ENCODE data around the gene NXPH4. TPM values are rescaled to one million over a fixed set of nuclear protein-coding genes. Genes with fewer than 3 reads are reported as not detected.

The NXPH4 gene
- total RNA-seq, 4 donors from 2014 or later, result 18.4 to 21.3 (median 19.9) TPM

DNA sequence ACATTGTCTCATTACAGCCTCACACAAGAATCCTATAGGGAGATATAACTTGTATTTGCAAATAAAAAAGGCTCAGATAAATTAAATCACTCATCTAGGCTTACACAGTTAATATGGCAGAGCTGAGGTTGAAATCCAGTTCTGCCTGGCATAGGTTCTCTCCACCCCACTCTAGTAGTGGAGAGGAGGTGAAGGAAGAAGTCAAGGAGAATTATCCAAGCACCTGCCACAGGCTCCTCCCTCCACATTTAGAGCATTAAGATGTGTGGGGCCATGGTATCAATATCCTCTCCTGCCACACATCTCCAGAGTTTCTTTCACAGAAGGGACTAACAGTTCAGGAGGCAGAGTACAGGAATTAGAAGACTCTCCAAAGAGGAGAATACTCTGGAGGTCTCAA lies 56.9 kb downstream of the NXPH4 start:
- TF ChIP-seq POLR2A (IDR thresholded peaks at IDR 0.05), result no peak
- TF ChIP-seq, protein P1, sequence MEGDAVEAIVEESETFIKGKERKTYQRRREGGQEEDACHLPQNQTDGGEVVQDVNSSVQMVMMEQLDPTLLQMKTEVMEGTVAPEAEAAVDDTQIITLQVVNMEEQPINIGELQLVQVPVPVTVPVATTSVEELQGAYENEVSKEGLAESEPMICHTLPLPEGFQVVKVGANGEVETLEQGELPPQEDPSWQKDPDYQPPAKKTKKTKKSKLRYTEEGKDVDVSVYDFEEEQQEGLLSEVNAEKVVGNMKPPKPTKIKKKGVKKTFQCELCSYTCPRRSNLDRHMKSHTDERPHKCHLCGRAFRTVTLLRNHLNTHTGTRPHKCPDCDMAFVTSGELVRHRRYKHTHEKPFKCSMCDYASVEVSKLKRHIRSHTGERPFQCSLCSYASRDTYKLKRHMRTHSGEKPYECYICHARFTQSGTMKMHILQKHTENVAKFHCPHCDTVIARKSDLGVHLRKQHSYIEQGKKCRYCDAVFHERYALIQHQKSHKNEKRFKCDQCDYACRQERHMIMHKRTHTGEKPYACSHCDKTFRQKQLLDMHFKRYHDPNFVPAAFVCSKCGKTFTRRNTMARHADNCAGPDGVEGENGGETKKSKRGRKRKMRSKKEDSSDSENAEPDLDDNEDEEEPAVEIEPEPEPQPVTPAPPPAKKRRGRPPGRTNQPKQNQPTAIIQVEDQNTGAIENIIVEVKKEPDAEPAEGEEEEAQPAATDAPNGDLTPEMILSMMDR (IDR thresholded peaks at IDR 0.05), result no peak
- intact Hi-C loops (cut with DNase I; ENCODE audit: low total_unique reads), result no loop called here
- H3K4me3 ChIP-seq (ENCODE audit: low read depth, poor library complexity, severe bottlenecking), result no peak overlapping the region
- DNase-seq (ENCODE audit: low spot score in 2 of 2), result no peak

MicroRNA genes within 50 kb of the gene (microRNA counts, 767-probe panel; counts per million panel counts)
- 0 to 358 counts per million in 2 donors for microRNA hsa-miR-1228-3p

Small RNAs within 50 kb of the gene (microRNA-seq; reads per million reads assigned to microRNA genes)
- 0.57 to 0.68 reads per million in 2 donors for gene MIR1228 (ENCODE audit: borderline number of aligned reads in 1 of 2, borderline replicate concordance in 2 of 2)

Other genes starting within 250 kb of the NXPH4 start
- 1 to 10 TPM; 5.2 to 6.1 (median 6.1) TPM for gene ZBTB39, start 210.2 kb upstream of the NXPH4 start, total RNA-seq
- under 1 TPM in 1 of 4 donors, not detected in 3; 0.46 TPM for gene TAC3, start 200.3 kb upstream of the NXPH4 start, total RNA-seq
- gene MYO1A, start 166.7 kb upstream of the NXPH4 start, total RNA-seq, result 1 to 10 TPM in 1 of 4 donors, under 1 TPM in 2, not detected in 1; 0.30 to 2.0 (median 0.39) TPM
- gene NEMP1, start 138.0 kb upstream of the NXPH4 start, total RNA-seq, result 1 to 10 TPM; 7.0 to 9.2 (median 7.9) TPM
- 10 to 100 TPM; 44.1 to 89.6 (median 64.6) TPM for gene NAB2, start 127.7 kb upstream of the NXPH4 start, total RNA-seq
- 100 to 1,000 TPM; 105 to 210 (median 129) TPM for gene STAT6, start 105.4 kb upstream of the NXPH4 start, total RNA-seq
- gene LRP1, start 88.3 kb upstream of the NXPH4 start, total RNA-seq, result 100 to 1,000 TPM in 2 of 4 donors, 10 to 100 TPM in 2; 93.4 to 156 (median 101) TPM
- gene LRP1-AS, start 69.2 kb upstream of the NXPH4 start, total RNA-seq, result not detected
- gene SHMT2, start 12.9 kb downstream of the NXPH4 start, total RNA-seq, result 10 to 100 TPM; 62.4 to 71.8 (median 67.4) TPM
- 1 to 10 TPM in 2 of 4 donors, under 1 TPM in 2; 0.71 to 3.8 (median 1.5) TPM for gene STAC3, start 34.4 kb downstream of the NXPH4 start, total RNA-seq
- 10 to 100 TPM; 37.2 to 64.6 (median 54.3) TPM for gene R3HDM2, start 214.2 kb downstream of the NXPH4 start, total RNA-seq
- not detected for gene INHBC, start 218.0 kb downstream of the NXPH4 start, total RNA-seq
- not detected for gene INHBE, start 238.5 kb downstream of the NXPH4 start, total RNA-seq
- 10 to 100 TPM in 1 of 4 donors, 1 to 10 TPM in 1, under 1 TPM in 2; 0.19 to 13.4 (median 1.9) TPM for gene GLI1, start 243.0 kb downstream of the NXPH4 start, total RNA-seq